Measurements from ENCODE around the gene SEMA5A. TPM values are rescaled to one million over a fixed set of nuclear protein-coding genes. Genes with fewer than 3 reads are reported as not detected.

Gene SEMA5A
- total RNA-seq, 2 experiments from 2014 or later = not detected

DNA sequence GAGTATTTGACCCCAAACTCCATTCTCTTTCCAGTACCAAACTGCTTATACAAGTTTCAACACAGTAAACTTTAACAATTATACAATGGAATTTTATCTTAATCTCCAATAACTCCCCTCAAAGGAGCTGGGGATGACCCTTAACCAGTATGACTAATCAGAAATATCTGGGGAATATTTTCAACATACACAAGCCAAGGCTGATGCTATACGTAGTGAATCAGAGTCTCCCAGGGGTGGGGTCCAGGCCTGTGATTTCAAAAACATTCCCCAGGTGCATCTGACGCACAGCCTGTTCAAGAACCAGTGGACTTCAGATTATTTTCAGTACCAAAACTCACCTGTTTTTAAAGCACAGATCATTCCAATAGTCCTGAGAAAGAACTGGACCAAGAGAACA, 11.8 kb upstream of the SEMA5A start:
- Mint-ChIP-seq H3K9me3 (no peaks in the 10 kb centered on the region), H3K27me3 (no peaks in the 10 kb centered on the region), H3K4me1 (ENCODE audit: low read depth) (no peaks in the 10 kb centered on the region), H3K4me3 (no peak overlapping the region), H3K27ac (no peak overlapping the region), H3K36me3 (ENCODE audit: low read depth) (no peaks in the 10 kb centered on the region)
- no peak for DNase-seq
- no peak for ATAC-seq
- TF ChIP-seq, protein P1, sequence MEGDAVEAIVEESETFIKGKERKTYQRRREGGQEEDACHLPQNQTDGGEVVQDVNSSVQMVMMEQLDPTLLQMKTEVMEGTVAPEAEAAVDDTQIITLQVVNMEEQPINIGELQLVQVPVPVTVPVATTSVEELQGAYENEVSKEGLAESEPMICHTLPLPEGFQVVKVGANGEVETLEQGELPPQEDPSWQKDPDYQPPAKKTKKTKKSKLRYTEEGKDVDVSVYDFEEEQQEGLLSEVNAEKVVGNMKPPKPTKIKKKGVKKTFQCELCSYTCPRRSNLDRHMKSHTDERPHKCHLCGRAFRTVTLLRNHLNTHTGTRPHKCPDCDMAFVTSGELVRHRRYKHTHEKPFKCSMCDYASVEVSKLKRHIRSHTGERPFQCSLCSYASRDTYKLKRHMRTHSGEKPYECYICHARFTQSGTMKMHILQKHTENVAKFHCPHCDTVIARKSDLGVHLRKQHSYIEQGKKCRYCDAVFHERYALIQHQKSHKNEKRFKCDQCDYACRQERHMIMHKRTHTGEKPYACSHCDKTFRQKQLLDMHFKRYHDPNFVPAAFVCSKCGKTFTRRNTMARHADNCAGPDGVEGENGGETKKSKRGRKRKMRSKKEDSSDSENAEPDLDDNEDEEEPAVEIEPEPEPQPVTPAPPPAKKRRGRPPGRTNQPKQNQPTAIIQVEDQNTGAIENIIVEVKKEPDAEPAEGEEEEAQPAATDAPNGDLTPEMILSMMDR (IDR thresholded peaks at IDR 0.05) = no peak
- intact Hi-C loops (cut with micrococcal nuclease) = no loop called here
- CTCF ChIA-PET = no interaction called here
- POLR2A ChIA-PET = no interaction called here

DNA sequence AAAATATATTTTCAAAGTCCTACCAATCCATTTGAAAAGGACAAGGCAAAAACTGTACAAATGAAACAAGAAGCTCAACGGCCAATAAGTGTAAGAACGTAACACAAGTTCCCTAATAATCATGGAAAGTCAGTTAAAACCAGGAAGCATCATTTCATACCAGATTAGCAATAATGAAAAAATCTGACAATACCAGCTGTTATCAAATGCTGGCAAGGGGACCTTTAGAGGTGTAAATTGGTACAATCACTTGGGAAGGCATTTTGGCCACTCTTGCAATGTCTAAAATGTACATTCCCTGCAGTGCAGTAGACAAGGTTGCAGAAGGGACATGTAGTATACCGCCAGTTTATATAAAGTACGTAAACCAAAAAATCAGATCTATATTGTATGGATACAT, 10.1 kb upstream of the SEMA5A start:
- no peaks in the 10 kb centered on the region for H3K27me3 Mint-ChIP-seq
- intact Hi-C loops (cut with micrococcal nuclease) = no loop called here
- DNase-seq = no peak
- TF ChIP-seq, protein P1 (IDR thresholded peaks at IDR 0.05) = no peak
- no peaks in the 10 kb centered on the region for H3K4me1 Mint-ChIP-seq (ENCODE audit: low read depth)
- no peaks in the 10 kb centered on the region for H3K9me3 Mint-ChIP-seq
- H3K4me3 Mint-ChIP-seq = no peak overlapping the region
- POLR2A ChIA-PET = no interaction called here
- ATAC-seq = no peak
- CTCF ChIA-PET = no interaction called here
- no peak overlapping the region for H3K27ac Mint-ChIP-seq
- H3K36me3 Mint-ChIP-seq (ENCODE audit: low read depth) = no peaks in the 10 kb centered on the region

DNA sequence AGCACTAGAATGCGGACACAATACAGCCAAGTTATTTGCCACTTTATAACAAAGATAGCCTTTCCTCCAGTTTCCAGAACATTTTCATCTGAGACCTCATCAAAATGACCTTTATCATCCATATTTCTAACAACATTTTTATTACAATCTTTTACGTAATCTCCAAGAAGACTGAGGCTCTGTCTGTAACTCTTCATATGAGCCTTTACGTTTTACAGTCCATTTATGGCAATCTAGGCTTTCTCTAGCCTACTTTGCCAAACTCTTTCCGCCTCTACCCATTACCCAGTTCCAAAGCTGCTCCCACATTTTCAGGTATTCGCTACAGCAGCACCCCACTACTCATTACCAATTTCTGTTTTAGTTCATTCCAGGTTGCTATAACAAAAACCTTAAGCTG, 8.2 kb upstream of the SEMA5A start:
- no peaks in the 10 kb centered on the region for H3K9me3 Mint-ChIP-seq
- ChIA-PET CTCF (no interaction called here), POLR2A (no interaction called here)
- no peak overlapping the region for H3K4me3 Mint-ChIP-seq
- TF ChIP-seq, protein P1 (IDR thresholded peaks at IDR 0.05) = no peak
- no peaks in the 10 kb centered on the region for H3K36me3 Mint-ChIP-seq (ENCODE audit: low read depth)
- no peaks in the 10 kb centered on the region for H3K27me3 Mint-ChIP-seq
- intact Hi-C loops (cut with micrococcal nuclease) = no loop called here
- DNase-seq (no peak), ATAC-seq (no peak)
- no peaks in the 10 kb centered on the region for H3K4me1 Mint-ChIP-seq (ENCODE audit: low read depth)
- H3K27ac Mint-ChIP-seq = no peak overlapping the region

DNA sequence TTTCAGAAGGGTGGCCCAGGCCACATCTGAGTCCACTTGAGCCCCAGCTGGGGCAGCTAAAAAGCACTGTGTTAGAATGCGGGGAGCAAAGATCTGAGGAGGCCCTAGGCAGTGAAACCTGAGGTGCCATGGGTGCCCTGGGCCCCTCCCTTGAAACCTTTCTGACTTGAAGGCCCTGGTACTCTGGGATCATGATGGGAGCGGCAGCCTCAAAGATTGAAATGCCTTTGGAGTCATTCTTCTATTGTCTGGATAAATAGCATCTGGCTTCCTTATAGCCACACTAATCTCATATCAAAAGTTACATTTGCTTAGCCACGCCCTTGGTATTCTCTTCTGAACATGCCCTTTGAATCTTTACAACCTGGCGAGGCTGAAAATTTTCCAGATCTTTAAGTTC, 7.7 kb upstream of the SEMA5A start:
- DNase-seq = no peak
- ChIA-PET POLR2A (no interaction called here), CTCF (no interaction called here)
- Mint-ChIP-seq H3K4me3 (no peak overlapping the region), H3K9me3 (no peaks in the 10 kb centered on the region), H3K27me3 (no peaks in the 10 kb centered on the region), H3K27ac (no peak overlapping the region), H3K36me3 (ENCODE audit: low read depth) (no peaks in the 10 kb centered on the region), H3K4me1 (ENCODE audit: low read depth) (no peaks in the 10 kb centered on the region)
- TF ChIP-seq, protein P1 (IDR thresholded peaks at IDR 0.05) = no peak
- intact Hi-C loops (cut with micrococcal nuclease) = no loop called here
- ATAC-seq = no peak

DNA sequence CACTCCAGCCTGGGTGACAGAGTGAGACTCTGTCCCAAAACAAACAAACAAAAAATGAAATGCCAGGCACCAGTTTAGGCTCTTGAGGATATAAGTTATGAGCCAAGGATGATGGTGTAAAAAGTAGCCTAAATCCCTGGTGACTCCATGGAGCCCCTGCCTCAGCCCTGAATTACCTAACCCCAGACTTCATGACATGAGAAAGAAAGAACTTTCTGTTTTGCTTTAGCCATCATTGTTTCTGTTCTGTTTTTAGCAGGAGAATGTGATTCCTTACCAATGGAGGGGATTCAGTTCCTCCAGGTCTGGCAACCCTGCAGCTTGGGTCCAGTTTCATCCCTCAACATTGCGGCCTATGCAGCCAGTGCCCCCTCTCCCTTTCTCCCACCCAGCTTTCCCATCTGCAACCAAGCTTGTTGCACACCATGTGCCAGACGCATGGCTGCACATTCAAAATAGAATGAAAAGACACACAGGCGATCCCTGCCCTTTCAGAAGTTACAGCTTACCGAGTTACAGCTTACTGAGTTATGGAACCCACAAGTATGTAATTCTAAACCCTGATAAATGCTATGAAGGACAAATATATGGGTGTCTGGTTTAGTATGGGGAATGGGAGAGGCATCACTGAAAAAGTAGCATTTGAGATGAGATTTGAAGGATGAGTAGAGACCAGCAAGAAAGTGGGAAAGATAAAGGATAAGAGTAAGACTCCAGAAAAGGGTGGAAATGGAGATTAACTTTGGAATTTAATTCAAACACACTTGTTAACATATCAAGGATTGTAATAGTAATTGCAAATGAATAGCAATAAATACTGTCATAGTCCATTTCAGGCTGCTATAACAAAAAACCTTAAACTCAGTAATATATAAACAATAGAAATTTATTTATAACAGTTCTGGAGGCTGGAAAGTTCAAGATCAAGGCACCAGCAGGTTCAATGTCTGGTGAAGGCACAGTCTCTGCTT, 6.0 kb upstream of the SEMA5A start:
- H3K27me3 Mint-ChIP-seq = peaks cover under 1% of the 10 kb centered on the region
- CTCF ChIA-PET = no interaction called here
- H3K36me3 Mint-ChIP-seq (ENCODE audit: low read depth) = no peaks in the 10 kb centered on the region
- H3K9me3 Mint-ChIP-seq = no peaks in the 10 kb centered on the region
- POLR2A ChIA-PET = no interaction called here
- intact Hi-C loops (cut with micrococcal nuclease) = no loop called here
- H3K4me3 Mint-ChIP-seq = no peak overlapping the region
- no peak overlapping the region for H3K27ac Mint-ChIP-seq
- TF ChIP-seq, protein P1 (IDR thresholded peaks at IDR 0.05) = no peak
- no peaks in the 10 kb centered on the region for H3K4me1 Mint-ChIP-seq (ENCODE audit: low read depth)
- no peak for DNase-seq
- no peak for ATAC-seq
